PFSK-1 (cell line): ENCODE results near the gene TLR9.

Experiments
- POLR2AphosphoS5 ChIP-seq: IDR thresholded peaks from 2 replicates; pipeline ENCODE4 v1.6.1; 2012; ENCODE audit warnings: low read depth, mild to moderate bottlenecking, control low read depth, low read length, moderate library complexity
- TAF1 ChIP-seq: IDR thresholded peaks from 2 replicates; pipeline ENCODE4 v1.6.1; 2012; ENCODE audit warnings: low read length, control low read depth, borderline replicate concordance; ENCODE audit not compliant: insufficient read depth

DNA sequence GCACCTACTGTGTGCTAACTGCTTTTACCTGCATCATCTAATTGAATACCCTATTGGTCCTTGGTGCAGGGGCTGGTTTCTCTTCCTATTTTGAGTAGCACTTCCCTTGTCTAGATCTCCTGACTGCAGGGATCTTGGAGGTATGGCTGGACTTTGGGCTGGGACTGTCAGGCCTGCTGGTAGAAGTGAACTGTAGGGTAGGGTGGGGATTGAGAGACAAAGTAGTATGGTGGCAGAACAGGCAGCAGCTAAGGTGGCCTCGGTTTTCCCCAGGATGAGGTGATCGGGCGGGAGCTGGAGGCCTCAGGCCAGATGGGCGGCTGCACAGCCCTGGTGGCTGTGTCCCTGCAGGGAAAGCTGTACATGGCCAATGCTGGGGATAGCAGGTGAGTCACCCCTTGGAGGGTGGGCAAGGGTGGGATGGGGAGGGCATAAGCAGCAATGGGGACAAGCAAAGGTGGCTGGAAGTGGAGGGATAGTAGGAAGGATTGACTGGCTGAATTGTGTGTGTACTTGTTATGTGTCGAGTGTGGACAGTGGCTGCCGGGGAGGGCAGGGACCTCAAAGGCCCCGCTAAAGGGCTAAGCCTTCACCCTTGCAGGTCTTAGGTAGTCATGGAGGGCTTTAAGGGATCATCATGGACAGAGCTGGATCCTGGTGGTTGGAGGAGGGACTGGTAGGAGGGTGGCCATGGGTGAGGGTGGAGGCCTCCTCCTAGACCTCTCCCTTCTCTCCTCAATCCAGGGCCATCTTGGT lies 22.1 kb upstream of the TLR9 start:
- TF ChIP-seq POLR2AphosphoS5 (no peak), TAF1 (no peak)
